Gastrocnemius medialis (tissue), 4 donors: ENCODE data around the gene MCOLN2. TPM values are rescaled to one million over a fixed set of nuclear protein-coding genes. Genes with fewer than 3 reads are reported as not detected.

Source experiments
- ATAC-seq, 2 donors: fragments of 150-250 bp; one replicate each; pipeline ENCODE4 v1.9.1; 2016
- DNase-seq, 2 donors: peaks; one replicate each; pipeline ENCODE4 v3.0.0-alpha.2; 2019
- H3K27ac ChIP-seq, 4 donors: fragments of 200-600 bp; sonication (generic); 1 replicate in 1 of 4; 2 replicates in 3 of 4; pipeline ENCODE4 v1.5.1; 2016 to 2018; ENCODE audit warnings: mild to moderate bottlenecking in 2 of 4, moderate library complexity in 1 of 4
- H3K27me3 ChIP-seq, 3 donors: fragments of 200-600 bp; sonication (generic) in 2 of 3; 1 replicate in 1 of 3; 2 replicates in 2 of 3; pipeline versions ENCODE4 v1.5.1 to v1.6.0; 2016 to 2019; ENCODE audit warnings: mild to moderate bottlenecking in 1 of 3, moderate library complexity in 1 of 3
- H3K36me3 ChIP-seq, 2 donors: fragments of 200-600 bp; sonication (generic) in 1 of 2; one replicate each; pipeline ENCODE4 v1.5.1; 2017 to 2018
- H3K4me1 ChIP-seq, 2 donors: fragments of 200-600 bp; sonication (generic) in 1 of 2; one replicate each; pipeline ENCODE4 v1.5.1; 2016 to 2017; ENCODE audit warnings: mild to moderate bottlenecking in 2 of 2
- H3K4me3 ChIP-seq, 4 donors: fragments of 200-600 bp; sonication (generic) in 3 of 4; 1 replicate in 1 of 4; 2 replicates in 3 of 4; pipeline ENCODE4 v1.5.1; 2016 to 2019; ENCODE audit warnings: mild to moderate bottlenecking in 2 of 4
- H3K9me3 ChIP-seq, 3 donors: fragments of 200-600 bp; sonication (generic) in 2 of 3; 1 replicate in 1 of 3; 2 replicates in 2 of 3; pipeline ENCODE4 v1.5.1; 2016 to 2019
- CTCF ChIP-seq, 5 experiments: fragments of 450-650 bp in 3 of 5; fragments of 200-600 bp in 2 of 5; sonication (generic) in 2 of 5; IDR thresholded peaks in 4 of 5; conservative IDR thresholded peaks in 1 of 5; 1 replicate in 4 of 5; 2 replicates in 1 of 5; pipeline ENCODE4 v1.5.1; 2016 to 2019; ENCODE audit warnings: antibody characterized with exemption in 5 of 5, mild to moderate bottlenecking in 3 of 5, moderate library complexity in 3 of 5
- POLR2A ChIP-seq, 2 donors: fragments of 450-650 bp; IDR thresholded peaks; one replicate each; pipeline ENCODE4 v1.6.1; 2017; ENCODE audit warnings: antibody characterized with exemption in 2 of 2, mild to moderate bottlenecking in 2 of 2, moderate library complexity in 2 of 2
- in situ Hi-C, 4 donors: fragments of 200-750 bp; cut with MboI; loops; one replicate each; pipeline versions ENCODE4 v1.15.0 to v1.8.0; 2017; ENCODE audit warnings: low sequenced_read_pairs in 4 of 4
- intact Hi-C: fragments of 100-400 bp; cut with DNase I; formaldehyde crosslinking; loops from one replicate; pipeline ENCODE4 v1.15.1; 2023; ENCODE audit warnings: low total_unique reads
- total RNA-seq, 4 donors: library from RNA; depleted of rRNA; stranded (reverse); fragments of >200 nt; gene quantifications; one replicate each; pipeline versions ENCODE4 v1.1.0 to v1.2.3, GENCODE V29; 2016

The MCOLN2 gene
- total RNA-seq, 4 donors from 2014 or later, result 0.22 to 3.0 TPM; not detected in 2

- intact Hi-C loops (loop anchor here (10.0 kb wide), 1 partner anchor 123 kb away; a partner anchor contains a TSS), in situ Hi-C loops (loop anchor here in 2 of 4 donors (5.0 to 10.0 kb wide), 2 partner anchors 313 to 320 kb away; partner anchors contain the start of gene C1orf52 (in 1 of the 2))
- Histone ChIP-seq H3K9me3 (no peaks in the 10 kb centered on the region), H3K4me3 (no peak overlapping the region), H3K4me1 (peaks cover 0 to 6% of the 10 kb centered on the region in 2 donors), H3K36me3 (no peaks in the 10 kb centered on the region), H3K27me3 (no peaks in the 10 kb centered on the region), H3K27ac (no peak overlapping the region)
- DNase-seq (no peak), ATAC-seq (no peak)
- TF ChIP-seq POLR2A (IDR thresholded peaks at IDR 0.05), result no peak
- no peak for TF ChIP-seq CTCF (IDR thresholded peaks at IDR 0.05 in 4 of 5, conservative IDR thresholded peaks at IDR 0.05 in 1 of 5)
Observed at GRCh38 chr1:84941843-84942242, 55.1 kb downstream of the MCOLN2 start.

GRCh38 chr1:84940481-84940880 is 56.4 kb downstream of the MCOLN2 start:
- DNase-seq (no peak), ATAC-seq (no peak)
- in situ Hi-C loops, result loop anchor here in 2 of 4 donors (5.0 to 10.0 kb wide), 2 partner anchors 314 to 322 kb away; partner anchors contain the start of gene C1orf52 (in 1 of the 2)
- no peak for TF ChIP-seq POLR2A (IDR thresholded peaks at IDR 0.05)
- TF ChIP-seq CTCF (IDR thresholded peaks at IDR 0.05 in 4 of 5, conservative IDR thresholded peaks at IDR 0.05 in 1 of 5), result no peak
- no peaks in the 10 kb centered on the region for H3K9me3 ChIP-seq
- intact Hi-C loops, result loop anchor here (10.0 kb wide), 1 partner anchor 124 kb away; a partner anchor contains a TSS
- no peaks in the 10 kb centered on the region for H3K27me3 ChIP-seq
- H3K36me3 ChIP-seq, result no peaks in the 10 kb centered on the region
- H3K4me1 ChIP-seq, result peaks cover 0 to under 1% of the 10 kb centered on the region in 2 donors
- no peak overlapping the region for H3K4me3 ChIP-seq
- no peak overlapping the region for H3K27ac ChIP-seq

GRCh38 chr1:84939761-84940160 is 57.2 kb downstream of the MCOLN2 start:
- intact Hi-C loops (loop anchor here (10.0 kb wide), 1 partner anchor 125 kb away; a partner anchor contains a TSS), in situ Hi-C loops (loop anchor here in 2 of 4 donors (5.0 to 10.0 kb wide), 2 partner anchors 315 to 323 kb away; partner anchors contain the start of gene C1orf52 (in 1 of the 2))
- DNase-seq (no peak), ATAC-seq (no peak)
- TF ChIP-seq CTCF (IDR thresholded peaks at IDR 0.05 in 4 of 5, conservative IDR thresholded peaks at IDR 0.05 in 1 of 5) (no peak), POLR2A (IDR thresholded peaks at IDR 0.05) (no peak)
- H3K36me3 ChIP-seq, result no peaks in the 10 kb centered on the region
- no peak overlapping the region for H3K4me3 ChIP-seq
- no peak overlapping the region for H3K27ac ChIP-seq
- no peaks in the 10 kb centered on the region for H3K27me3 ChIP-seq
- no peaks in the 10 kb centered on the region for H3K9me3 ChIP-seq
- no peaks in the 10 kb centered on the region for H3K4me1 ChIP-seq

- Histone ChIP-seq H3K4me1 (no peaks in the 10 kb centered on the region), H3K9me3 (no peaks in the 10 kb centered on the region), H3K36me3 (no peaks in the 10 kb centered on the region), H3K27ac (no peak overlapping the region), H3K4me3 (no peak overlapping the region), H3K27me3 (no peaks in the 10 kb centered on the region)
- intact Hi-C loops, result no loop called here
- ATAC-seq (no peak), DNase-seq (no peak)
- TF ChIP-seq CTCF (IDR thresholded peaks at IDR 0.05 in 4 of 5, conservative IDR thresholded peaks at IDR 0.05 in 1 of 5) (no peak), POLR2A (IDR thresholded peaks at IDR 0.05) (no peak)
- in situ Hi-C loops, result no loop called here
Observed at GRCh38 chr1:84939151-84939550, 57.8 kb downstream of the MCOLN2 start.
